Measurements from ENCODE around the gene SMIM31.

Gene SMIM31

GRCh38 chr4:164783976-164784375 is 30.0 kb downstream of the SMIM31 start:
- no peak for DNase-seq (ENCODE audit: low spot score)

GRCh38 chr4:164789047-164789446 is 35.1 kb downstream of the SMIM31 start:
- DNase-seq (ENCODE audit: low spot score), result no peak

- DNase-seq (ENCODE audit: low spot score), result no peak
Observed at GRCh38 chr4:164790249-164790648, 36.3 kb downstream of the SMIM31 start.

- no peak for DNase-seq (ENCODE audit: low spot score)
Observed at GRCh38 chr4:164799410-164799809, 45.5 kb downstream of the SMIM31 start.

GRCh38 chr4:164800786-164801185 is 46.9 kb downstream of the SMIM31 start:
- DNase-seq (ENCODE audit: low spot score), result no peak

GRCh38 chr4:164802301-164802901 is 48.5 kb downstream of the SMIM31 start:
- DNase-seq (ENCODE audit: low spot score), result no peak

- DNase-seq (ENCODE audit: low spot score), result no peak
Observed at GRCh38 chr4:164803702-164804101, 49.8 kb downstream of the SMIM31 start.

- DNase-seq (ENCODE audit: low spot score), result no peak
Observed at GRCh38 chr4:164807611-164808010, 53.7 kb downstream of the SMIM31 start.

GRCh38 chr4:164813554-164813953 is 59.6 kb downstream of the SMIM31 start:
- no peak for DNase-seq (ENCODE audit: low spot score)

GRCh38 chr4:164815711-164816110 is 61.8 kb downstream of the SMIM31 start:
- DNase-seq (ENCODE audit: low spot score), result no peak

- DNase-seq (ENCODE audit: low spot score), result no peak
Observed at GRCh38 chr4:164819366-164819765, 65.4 kb downstream of the SMIM31 start.

- no peak for DNase-seq (ENCODE audit: low spot score)
Observed at GRCh38 chr4:164821711-164822110, 67.8 kb downstream of the SMIM31 start.

- no peak for DNase-seq (ENCODE audit: low spot score)
Observed at GRCh38 chr4:164824581-164824980, 70.7 kb downstream of the SMIM31 start.

GRCh38 chr4:164828955-164829354 is 75.0 kb downstream of the SMIM31 start:
- no peak for DNase-seq (ENCODE audit: low spot score)

GRCh38 chr4:164846566-164846965 is 92.6 kb downstream of the SMIM31 start:
- no peak for DNase-seq (ENCODE audit: low spot score)

- DNase-seq (ENCODE audit: low spot score), result no peak
Observed at GRCh38 chr4:164847016-164847415, 93.1 kb downstream of the SMIM31 start.

GRCh38 chr4:164847967-164848649 is 94.2 kb downstream of the SMIM31 start:
- DNase-seq (ENCODE audit: low spot score), result no peak

All from RKO (cell line).